ENCODE results near the gene RPL29.

Gene RPL29

DNA sequence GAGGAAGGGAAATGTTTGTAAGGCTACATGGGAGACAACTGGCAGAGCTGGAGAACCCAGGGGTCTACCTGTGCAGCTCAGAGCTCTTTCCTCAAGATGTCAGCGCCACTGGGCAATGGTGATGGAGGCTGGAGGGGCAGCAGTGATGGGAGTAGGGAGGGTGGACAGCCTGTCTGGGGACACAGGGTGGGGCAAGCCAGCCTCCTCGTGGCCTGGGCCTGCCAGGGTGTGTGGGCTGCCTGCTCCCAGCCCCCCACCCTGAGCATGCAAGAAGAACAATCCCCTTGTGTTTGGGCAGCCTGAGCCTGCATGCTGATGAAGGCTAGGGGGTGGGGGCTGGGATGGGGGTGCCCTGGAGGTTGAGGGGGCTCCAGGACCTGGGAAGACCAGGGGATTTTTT is 29.7 kb downstream of the RPL29 start:
- in situ Hi-C loops (cut with MboI; ENCODE audit: low sequenced_read_pairs), result no loop called here

DNA sequence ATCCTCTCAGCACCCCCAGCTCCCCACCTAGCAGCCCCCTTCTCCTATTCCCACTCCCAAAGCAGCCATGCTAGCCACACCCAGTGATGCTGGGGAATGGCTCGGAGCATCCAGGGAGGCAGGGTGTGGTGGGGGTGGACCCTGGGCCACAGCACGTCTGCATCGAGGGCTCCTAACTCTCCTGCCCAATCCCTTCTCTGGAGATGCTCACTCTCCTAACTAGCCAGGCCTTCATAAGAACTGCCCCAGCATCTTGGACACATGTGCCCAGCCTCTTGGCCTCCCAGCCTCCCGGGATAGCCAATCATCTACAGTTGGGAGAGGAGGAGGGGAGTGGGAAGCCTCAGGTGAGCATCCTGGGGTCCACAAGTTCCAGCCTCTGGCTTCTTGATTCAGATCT is 31.2 kb downstream of the RPL29 start:
- in situ Hi-C loops (cut with MboI; ENCODE audit: low sequenced_read_pairs), result no loop called here

DNA sequence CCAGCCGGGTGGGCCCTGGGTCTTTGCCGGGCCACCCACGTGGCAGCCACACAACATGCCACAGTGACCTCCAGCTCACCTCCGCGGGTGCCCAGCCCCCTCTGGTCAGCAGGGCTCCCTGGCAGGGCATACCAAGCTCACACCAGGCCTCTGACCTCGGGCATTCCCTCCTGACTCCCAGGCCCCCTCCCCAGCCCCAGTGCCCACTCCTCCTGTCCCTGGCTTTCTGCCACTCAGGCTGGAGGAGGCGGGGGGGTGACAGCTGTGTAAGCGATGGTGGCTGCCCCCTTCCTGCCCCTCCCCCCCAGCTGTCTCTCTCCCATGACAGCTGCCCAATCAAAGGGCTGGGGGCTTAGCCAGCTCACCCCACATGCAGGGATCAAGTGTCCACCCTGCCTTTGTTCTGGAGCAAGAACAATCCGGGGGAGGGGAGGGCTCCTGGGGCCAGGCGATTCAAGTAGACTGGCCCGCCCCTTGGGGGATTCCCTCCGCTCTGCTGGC is 31.7 kb downstream of the RPL29 start:
- in situ Hi-C loops (cut with MboI; ENCODE audit: low sequenced_read_pairs), result no loop called here

DNA sequence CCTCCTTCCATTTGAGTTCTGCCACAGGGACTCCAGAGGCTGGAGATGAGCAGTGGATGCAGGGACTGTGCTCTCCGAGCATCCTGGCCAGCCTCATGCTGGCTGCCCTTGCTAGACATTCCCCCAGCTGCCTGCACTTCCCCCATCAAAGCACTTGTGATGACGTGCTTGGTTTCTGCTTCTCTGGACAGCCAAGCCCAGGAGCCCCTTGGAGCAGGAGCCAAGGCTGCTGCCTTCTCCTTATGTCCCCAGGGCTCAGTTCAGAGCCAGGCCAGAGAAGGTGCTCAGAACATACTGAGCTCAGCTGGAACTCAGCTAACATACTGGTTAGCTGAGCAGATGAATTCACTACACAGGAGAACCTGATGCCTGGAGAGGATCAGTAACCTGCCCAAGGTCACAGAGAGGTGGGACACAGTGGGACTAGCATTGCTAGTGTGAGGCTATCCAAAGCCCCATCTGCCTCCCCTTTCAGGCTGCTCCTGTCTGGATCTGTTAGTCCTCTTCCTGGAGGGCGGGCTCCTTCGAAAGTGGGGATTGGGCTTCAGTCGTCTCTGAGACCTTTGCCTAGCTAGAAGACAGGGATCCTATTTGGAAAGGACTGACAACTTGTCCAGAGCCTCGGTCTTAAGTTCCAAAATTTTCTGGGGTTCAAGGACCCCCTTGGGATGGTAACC is 32.7 kb downstream of the RPL29 start:
- in situ Hi-C loops (cut with MboI; ENCODE audit: low sequenced_read_pairs), result no loop called here

DNA sequence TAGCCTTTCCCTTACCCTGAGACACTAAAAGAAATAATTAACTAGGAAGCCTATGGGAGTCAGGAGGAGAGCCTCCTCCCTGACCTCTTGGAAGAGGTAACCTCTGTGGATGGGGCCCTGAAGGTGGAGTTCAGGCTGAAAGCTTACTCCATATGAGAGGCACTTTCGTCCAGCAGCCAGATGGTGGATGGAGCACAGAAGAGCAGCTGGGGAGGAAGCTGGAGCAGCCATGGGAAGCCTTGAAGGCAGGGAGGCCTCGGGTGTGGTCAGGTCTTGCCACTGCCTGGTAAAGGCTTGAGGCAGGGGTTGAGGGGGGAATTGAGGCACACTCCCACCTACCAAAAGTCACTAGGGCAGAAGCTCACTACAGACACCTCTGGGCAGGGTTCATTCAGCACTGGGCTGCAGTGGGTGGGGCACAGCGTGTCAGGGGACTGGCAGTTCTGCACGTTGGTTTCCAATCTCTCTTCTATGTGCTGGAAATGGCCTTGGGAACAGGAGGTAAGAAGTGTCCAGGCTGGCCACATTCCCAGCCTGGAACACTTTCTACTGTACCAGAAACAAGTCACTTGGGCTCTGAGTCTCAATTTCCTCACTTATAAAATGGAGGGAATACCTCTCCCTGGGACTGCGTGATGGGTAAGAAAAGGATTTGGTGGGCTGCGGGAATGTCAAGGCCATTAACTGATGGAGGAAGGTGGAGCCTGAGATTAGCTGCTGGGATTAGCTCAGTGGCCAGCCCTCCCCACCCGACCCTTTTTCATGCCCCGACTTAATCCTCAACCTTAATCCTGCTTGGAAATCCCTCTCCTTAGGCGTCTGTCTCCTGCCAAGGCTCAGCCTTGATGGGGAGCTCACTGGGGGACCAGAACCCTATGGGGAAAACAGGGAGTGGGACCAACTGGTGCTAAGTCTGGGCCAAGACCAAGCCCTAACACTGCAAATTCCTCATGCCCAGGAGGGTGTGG is 33.8 kb downstream of the RPL29 start:
- in situ Hi-C loops (cut with MboI; ENCODE audit: low sequenced_read_pairs), result no loop called here

DNA sequence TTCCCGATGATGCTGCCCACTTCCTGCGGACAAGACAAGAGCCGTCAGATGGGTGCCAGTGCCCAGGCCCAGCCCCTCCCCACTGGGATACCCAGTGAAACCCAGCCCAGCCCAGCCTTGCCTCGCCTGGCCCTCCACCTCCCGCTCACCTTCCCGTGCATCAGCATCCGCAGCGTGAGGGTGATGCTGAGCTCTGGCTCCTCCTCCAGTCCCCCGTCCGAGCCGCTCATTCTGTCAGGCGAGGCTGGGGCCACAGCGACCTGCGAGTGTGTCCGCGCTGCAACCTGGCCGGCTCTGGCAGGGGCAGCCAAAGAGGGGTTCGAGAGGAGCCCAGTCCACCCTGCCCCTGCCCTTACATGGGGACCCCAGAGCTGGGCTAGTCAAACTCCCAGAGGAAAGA is 34.7 kb downstream of the RPL29 start:
- in situ Hi-C loops (cut with MboI; ENCODE audit: low sequenced_read_pairs), result no loop called here

DNA sequence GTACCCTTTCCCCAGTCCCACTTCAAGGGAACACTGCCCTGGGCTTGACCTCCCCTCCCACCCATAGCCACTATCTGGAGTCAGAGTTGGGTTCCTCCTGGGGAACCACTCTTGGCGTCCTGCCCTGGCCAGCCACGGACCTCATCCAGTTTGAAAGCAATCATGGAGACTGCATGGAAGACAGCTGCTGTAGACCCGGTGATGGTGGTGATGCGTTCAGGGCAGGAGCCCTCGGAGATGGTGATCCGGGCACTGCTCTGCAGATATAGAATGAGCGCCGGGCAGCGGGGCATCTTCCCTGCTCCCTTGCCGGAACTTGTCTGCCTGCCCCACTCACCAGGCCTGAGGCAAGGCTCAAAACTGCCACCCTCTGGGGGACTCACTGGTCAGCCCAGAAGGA is 35.3 kb downstream of the RPL29 start:
- in situ Hi-C loops (cut with MboI; ENCODE audit: low sequenced_read_pairs), result no loop called here

DNA sequence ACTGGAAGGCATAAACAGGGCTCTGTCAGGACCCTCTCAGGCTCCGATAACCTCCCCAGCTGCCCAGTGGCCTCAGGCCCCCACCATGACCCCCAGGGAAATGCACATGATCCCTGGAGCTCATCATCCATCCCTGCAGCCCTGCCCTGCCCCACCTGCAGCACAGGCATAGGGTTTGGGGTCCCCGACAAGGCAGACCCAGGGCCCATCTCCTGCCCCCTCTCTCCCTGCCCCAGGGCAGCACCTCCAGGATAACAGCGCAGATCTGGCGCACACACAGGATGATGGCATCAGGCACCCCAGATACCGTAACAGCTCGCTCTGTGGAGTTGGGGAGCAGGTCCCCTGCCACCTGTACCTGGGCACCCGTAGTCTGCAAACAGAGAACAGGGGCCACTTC is 36.0 kb downstream of the RPL29 start:
- in situ Hi-C loops (cut with MboI; ENCODE audit: low sequenced_read_pairs), result no loop called here

DNA sequence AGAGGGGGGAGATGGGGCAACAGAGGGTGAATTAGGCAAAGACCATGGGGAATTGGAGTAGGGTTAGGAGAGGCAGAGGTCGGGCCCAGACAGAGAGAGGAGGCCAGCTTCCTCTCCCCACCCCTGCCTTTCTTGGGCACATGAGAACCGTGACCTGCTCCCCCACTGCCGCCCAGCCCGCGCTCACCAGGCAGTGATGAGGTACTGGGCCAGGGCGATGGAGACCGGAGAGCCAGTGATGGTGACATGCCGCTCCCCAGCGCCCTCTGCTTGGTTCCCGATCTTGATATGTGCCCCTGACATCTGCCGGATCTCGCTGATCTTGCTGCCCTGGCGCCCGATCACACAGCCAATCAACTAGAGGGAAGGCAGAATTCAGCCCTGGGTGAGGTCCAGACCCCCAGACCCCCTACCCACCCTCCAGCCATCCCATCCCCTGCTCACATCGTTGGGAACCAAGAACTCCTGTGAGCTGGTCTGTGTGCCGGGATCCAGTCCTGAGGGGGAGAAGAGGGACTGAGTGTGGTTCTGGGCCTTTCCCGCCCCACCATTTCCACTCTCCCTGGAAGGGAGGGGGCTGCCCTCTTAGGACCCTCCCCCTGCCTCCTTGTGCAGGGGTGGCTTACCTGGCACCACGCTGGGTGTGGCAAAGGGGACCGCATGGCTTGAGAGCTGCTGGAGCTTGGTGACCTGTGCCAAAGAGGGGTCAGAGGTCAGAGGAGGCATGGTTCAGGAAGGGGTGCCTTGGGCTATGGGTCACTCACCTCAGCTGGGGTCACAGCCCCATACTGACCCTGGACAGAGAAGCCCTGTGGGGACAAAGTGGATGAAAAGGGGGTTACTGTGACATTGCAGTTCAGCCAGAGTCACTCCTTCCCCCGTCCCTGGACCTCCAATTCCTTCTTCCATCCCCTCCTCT is 36.8 kb downstream of the RPL29 start:
- in situ Hi-C loops (cut with MboI; ENCODE audit: low sequenced_read_pairs), result no loop called here

DNA sequence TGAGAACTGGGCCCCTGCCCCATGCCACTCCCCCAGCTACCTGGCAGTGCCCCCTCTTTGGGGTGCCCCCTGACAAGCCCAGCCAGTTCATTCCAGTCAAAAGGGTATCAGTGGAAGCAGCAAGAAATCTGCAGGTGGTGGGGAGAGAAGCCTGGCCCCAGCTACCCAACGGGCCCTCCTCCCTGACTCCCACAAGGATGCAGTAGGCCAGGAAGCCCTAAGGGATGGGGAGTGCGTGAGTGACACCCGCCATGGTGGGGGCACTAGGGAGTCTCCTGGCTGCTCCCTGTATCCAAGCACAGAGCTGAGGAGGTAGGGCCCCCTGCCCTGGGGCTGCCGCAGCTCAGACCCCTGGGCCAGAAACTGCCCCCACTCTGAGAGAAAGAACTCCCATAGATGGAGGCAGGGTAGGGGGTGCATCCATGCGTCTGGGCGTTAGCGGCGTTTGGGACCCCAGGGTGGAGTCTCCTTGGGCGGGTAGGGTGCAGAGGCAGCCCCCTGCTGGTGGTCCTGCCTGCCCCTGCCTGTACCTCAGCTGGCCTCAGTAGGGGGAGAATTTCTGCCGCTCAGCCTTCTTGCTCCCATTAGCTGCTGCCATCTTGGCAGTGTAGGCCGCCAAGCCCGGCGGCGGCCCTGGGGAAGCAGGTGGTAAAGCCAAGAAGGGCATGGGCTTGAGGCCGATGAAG is 38.0 kb downstream of the RPL29 start:
- in situ Hi-C loops (cut with MboI; ENCODE audit: low sequenced_read_pairs), result no loop called here

DNA sequence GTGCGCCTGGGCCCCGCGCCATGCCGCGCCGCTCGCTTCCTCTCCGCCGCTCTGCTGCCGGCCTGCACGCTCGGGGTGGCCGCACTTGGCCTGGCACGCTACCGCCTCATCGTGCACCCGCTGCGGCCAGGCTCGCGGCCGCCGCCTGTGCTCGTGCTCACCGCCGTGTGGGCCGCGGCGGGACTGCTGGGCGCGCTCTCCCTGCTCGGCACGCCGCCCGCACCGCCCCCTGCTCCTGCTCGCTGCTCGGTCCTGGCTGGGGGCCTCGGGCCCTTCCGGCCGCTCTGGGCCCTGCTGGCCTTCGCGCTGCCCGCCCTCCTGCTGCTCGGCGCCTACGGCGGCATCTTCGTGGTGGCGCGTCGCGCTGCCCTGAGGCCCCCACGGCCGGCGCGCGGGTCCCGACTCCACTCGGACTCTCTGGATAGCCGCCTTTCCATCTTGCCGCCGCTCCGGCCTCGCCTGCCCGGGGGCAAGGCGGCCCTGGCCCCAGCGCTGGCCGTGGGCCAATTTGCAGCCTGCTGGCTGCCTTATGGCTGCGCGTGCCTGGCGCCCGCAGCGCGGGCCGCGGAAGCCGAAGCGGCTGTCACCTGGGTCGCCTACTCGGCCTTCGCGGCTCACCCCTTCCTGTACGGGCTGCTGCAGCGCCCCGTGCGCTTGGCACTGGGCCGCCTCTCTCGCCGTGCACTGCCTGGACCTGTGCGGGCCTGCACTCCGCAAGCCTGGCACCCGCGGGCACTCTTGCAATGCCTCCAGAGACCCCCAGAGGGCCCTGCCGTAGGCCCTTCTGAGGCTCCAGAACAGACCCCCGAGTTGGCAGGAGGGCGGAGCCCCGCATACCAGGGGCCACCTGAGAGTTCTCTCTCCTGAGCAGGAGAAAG is 39.6 kb downstream of the RPL29 start:
- in situ Hi-C loops (cut with MboI; ENCODE audit: low sequenced_read_pairs), result no loop called here

DNA sequence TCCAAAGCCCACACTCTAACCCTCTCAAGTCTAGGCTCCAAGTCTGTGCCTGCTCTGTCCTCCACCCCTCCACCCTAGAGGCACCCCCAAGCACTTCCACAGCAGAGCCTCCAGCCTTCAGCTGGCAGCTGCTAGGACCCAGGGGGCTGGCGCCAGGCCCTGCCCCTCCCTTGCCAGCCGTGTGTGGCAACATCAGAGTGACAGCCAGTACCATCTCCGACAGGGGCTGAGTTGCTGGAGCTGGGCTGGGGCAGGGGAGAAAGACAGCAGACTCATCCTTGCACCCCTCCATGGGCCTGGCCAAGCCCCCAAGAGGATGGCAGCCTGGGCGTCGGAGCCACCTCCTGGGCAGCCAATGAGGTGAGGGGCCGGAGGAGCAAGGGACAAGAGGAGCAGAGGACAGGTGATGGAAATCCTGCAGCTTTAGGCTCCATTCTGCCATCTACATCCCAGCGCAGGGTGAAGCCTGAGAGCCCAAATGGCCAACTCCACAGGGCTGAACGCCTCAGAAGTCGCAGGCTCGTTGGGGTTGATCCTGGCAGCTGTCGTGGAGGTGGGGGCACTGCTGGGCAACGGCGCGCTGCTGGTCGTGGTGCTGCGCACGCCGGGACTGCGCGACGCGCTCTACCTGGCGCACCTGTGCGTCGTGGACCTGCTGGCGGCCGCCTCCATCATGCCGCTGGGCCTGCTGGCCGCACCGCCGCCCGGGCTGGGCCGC is 40.4 kb downstream of the RPL29 start, which contains the start of gene GPR62:
Gene GPR62 (plus strand): TSS at position 207 of the 718 bp plus-strand sequence. CDS start 272 bp downstream, at position 479.
- in situ Hi-C loops (cut with MboI; ENCODE audit: low sequenced_read_pairs), result no loop called here

DNA sequence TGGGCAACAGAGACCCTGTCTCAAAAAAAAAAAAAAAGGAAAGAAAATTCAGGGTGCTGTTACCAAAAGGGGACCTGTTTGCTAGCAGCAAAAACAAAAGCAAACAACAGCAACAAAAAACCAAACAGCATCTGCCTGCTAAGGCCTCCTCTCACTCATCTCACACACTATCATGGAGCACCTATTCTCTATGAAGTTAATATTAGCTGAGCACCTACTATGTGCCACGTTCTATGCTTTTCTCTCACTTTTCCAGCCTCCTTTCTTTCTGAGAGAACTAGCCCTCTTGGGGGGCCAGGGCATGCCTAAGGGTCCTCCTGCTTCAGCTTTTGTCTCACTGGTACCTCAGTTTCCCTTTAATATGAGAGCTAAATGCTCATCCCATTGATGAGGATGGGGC is 41.0 kb downstream of the RPL29 start:
- in situ Hi-C loops (cut with MboI; ENCODE audit: low sequenced_read_pairs), result no loop called here

DNA sequence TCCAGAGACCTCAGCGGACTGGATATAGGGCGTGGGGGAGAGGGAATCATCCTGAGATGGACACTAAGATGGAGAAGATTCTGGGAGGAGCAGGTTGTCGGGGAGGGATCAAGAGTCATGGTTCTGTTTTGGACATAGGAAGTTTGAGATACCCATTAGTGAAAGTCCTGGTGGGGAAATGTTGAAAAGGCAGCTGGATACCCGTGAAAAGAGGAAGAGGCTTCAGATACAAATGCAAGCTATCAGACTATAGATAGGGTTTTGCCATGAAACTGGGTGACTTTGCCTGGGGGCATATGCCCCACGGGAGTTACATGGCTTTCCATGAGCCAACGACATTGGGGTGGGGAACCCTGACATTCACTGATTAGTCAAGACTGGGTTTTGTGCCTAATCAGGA is 41.6 kb downstream of the RPL29 start:
- in situ Hi-C loops (cut with MboI; ENCODE audit: low sequenced_read_pairs), result no loop called here

DNA sequence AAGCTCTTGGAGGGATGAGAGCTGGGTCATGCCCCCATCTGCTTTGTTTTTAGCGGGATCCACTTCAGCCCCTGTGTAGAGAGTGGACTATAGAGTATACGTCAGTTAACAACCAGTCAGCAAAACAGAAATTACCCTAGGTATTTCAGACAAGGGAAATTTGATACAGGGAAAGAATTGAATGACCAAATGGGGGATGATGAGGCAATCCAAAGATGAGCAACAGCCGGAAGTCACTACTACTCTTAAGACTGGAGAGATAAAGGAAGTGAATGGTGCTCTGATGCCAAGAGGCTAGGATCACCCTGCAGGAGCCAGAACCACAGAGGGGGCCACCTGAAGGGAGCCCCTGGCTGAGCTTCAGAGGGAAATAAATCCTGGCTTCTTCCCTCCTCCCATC is 42.2 kb downstream of the RPL29 start:
- in situ Hi-C loops (cut with MboI; ENCODE audit: low sequenced_read_pairs), result no loop called here

DNA sequence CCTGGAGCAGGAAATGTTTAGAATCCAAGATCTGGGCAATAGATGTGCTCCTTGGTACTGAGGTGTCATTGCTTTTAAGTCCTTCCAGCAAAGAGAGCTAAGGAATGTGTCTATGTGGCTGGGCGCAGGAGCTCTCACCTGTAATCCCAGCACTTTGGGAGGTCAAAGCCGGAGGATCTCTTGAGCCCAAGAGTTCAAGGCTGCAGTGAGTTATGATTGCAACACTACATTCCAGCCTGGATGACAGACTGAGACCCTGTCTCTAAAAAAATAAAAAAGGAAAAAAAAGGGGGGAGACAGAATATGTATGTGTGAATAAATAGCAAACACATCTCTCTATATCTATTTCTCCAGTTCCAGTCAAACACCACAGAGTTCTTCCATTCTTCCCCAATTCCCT is 44.8 kb downstream of the RPL29 start:
- in situ Hi-C loops (cut with MboI; ENCODE audit: low sequenced_read_pairs), result no loop called here

DNA sequence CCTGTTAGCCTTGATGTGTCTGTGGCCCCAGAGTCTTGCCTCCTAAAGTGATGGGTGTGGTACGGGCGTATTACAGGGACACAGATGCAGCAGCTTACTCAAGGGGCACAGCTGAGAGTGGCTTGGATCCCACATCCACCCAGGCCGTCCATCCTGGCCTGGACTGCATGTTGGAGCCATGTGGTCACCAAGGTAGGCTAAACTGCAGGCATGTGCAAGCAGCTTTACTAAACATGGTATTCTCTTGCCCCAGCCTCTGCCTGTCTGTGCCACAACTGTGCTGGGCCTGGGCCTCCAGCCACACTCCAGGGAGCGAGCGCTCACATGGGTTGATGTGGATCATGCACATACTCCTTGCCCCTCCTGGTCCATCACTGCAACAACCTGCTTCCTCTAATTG is 46.6 kb downstream of the RPL29 start:
- in situ Hi-C loops (cut with MboI; ENCODE audit: low sequenced_read_pairs), result no loop called here

DNA sequence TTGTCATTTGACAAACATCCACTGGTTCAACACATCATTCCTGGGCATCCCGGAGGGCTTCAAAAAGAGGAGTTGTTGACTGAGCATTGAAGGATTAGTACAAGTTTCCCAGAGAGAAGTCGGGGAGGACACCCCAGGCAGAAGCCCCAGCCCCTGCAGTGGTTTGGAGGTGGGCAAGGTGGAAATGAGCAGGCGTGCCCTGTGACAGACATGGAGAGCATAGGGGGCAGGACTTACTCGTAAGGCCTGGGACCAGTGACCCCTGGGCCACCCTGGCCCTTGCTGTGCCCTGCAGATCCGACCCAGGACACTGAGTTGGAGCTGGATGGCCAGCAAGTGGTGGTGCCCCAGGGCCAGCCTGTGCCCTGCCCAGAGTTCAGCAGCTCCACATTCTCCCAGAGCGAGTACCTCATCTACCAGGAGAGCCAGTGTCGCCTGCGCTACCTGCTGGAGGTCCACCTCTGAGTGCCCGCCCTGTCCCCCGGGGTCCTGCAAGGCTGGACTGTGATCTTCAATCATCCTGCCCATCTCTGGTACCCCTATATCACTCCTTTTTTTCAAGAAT is 47.6 kb downstream of the RPL29 start:
- in situ Hi-C loops (cut with MboI; ENCODE audit: low sequenced_read_pairs), result no loop called here

Data from HL-60/S4 treated with phorbol 12-myristate 13-acetate at 8.2 ng/mL for 4 days and 3 days (cell line).